HepG2 (cell line): ENCODE data around the gene GAB3. TPM values are rescaled to one million over a fixed set of nuclear protein-coding genes. Genes with fewer than 3 reads are reported as not detected.

Experiments used
- ATAC-seq: fragments of 200-7000 bp; cut with Tn5 transposase; 3 replicates; pipeline ENCODE4 v1.9.1; 2020; ENCODE audit warnings: mild to moderate bottlenecking, moderate library complexity
- BruUV-seq: library from RNA; stranded (reverse); fragments of 400-500 nt; replicated peaks from 2 replicates; lab custom pipeline; 2021; lab: Mats Ljungman, UMichigan
- CTCF ChIA-PET: fragments of 300-600 bp; formaldehyde crosslinking; extraction: SDS; loops from one replicate; lab custom pipeline; 2021; ENCODE audit warnings: low total read pairs, inconsistent platforms, low intra/inter-chr PET ratio; lab: Yijun Ruan, JAX
- POLR2A ChIA-PET: fragments of 350-600 bp; sonication (Branson Sonifier 250); formaldehyde crosslinking; loops from one replicate; lab custom pipeline; 2020; ENCODE audit warnings: antibody characterized with exemption, inconsistent platforms; lab: Yijun Ruan, JAX
- DNase-seq: peaks from one replicate; pipeline ENCODE4 v3.0.0-alpha.2; 2015; ENCODE audit warnings: low spot score
- FAIRE-seq: peaks from 3 replicates; lab custom pipeline; 2011; peaks lifted over from hg19 to GRCh38; lab: Jason Lieb, UNC
- H2AFZ ChIP-seq: one replicate; pipeline ENCODE4 v1.6.1; 2011; ENCODE audit warnings: low read length, inconsistent platforms
- H3K27ac ChIP-seq: fragments of 300-600 bp; 3 replicates; pipeline ENCODE4 v1.8.0; 2011; ENCODE audit warnings: mixed run types, mild to moderate bottlenecking, mixed read lengths, low read length, inconsistent platforms; ENCODE audit not compliant: insufficient read depth; ENCODE audit errors: extremely low read length
- H3K27me3 ChIP-seq, 2 experiments: fragments of 200-600 bp in 1 of 2; 2 replicates in 1 of 2; 3 replicates in 1 of 2; pipeline versions ENCODE4 v1.6.0 to v1.8.0; 2011; ENCODE audit warnings: low read length in 2 of 2, mild to moderate bottlenecking in 2 of 2, moderate library complexity in 2 of 2, inconsistent platforms in 1 of 2; ENCODE audit not compliant: insufficient read depth in 2 of 2, control insufficient read depth in 1 of 2
- H3K36me3 ChIP-seq, 2 experiments: fragments of 200-600 bp in 1 of 2; replicated peaks in 1 of 2; 2 replicates in 1 of 2; 3 replicates in 1 of 2; pipeline versions ENCODE4 v1.5.1 to v1.8.0; 2011; ENCODE audit warnings: low read length in 2 of 2, inconsistent platforms in 1 of 2; ENCODE audit not compliant: insufficient read depth in 2 of 2, control insufficient read depth in 1 of 2
- H3K4me1 ChIP-seq: 2 replicates; pipeline ENCODE4 v1.5.1; 2012; ENCODE audit warnings: low read length, inconsistent platforms; ENCODE audit not compliant: insufficient read depth
- H3K4me2 ChIP-seq: 2 replicates; pipeline ENCODE4 v1.6.0; 2011; ENCODE audit warnings: low read depth, low read length, inconsistent platforms
- H3K4me3 ChIP-seq, 3 experiments: fragments of 200-600 bp in 1 of 3; sonication (generic), shearing (Covaris generic) in 1 of 3; replicated peaks in 1 of 3; 2 replicates each; pipeline ENCODE4 v1.5.1; 2011 to 2016; ENCODE audit warnings: low read length in 3 of 3, inconsistent platforms in 2 of 3, low read depth in 2 of 3, mild to moderate bottlenecking in 2 of 3, control low read depth in 1 of 3, mixed read lengths in 1 of 3; ENCODE audit not compliant: insufficient read depth in 1 of 3
- H3K79me2 ChIP-seq: one replicate; pipeline ENCODE4 v1.6.1; 2011; ENCODE audit warnings: low read length, inconsistent platforms; ENCODE audit not compliant: insufficient read depth
- H3K9ac ChIP-seq: 2 replicates; pipeline ENCODE4 v1.6.0; 2011; ENCODE audit warnings: mild to moderate bottlenecking, low read depth, low read length, inconsistent platforms; ENCODE audit not compliant: insufficient read depth
- H3K9me3 ChIP-seq: 2 replicates; pipeline ENCODE4 v1.5.1; 2012; ENCODE audit warnings: mild to moderate bottlenecking, low read length
- H4K20me1 ChIP-seq: 2 replicates; pipeline ENCODE4 v1.6.0; 2011; ENCODE audit warnings: inconsistent platforms, mild to moderate bottlenecking, low read length, moderate library complexity; ENCODE audit not compliant: insufficient read depth
- FIP1L1 ChIP-seq: fragments of 200-400 bp; formaldehyde crosslinking; IDR thresholded peaks from 2 replicates; pipeline ENCODE4 v1.6.1; 2018; ENCODE audit warnings: low read depth, mild to moderate bottlenecking, low read length, moderate library complexity, borderline replicate concordance; ENCODE audit not compliant: insufficient read depth
- HHEX ChIP-seq: IDR thresholded peaks from 2 replicates; pipeline ENCODE4 v1.6.1; 2016; ENCODE audit warnings: control low read depth
- NR2F1 ChIP-seq, 2 experiments: fragments of 450-650 bp in 1 of 2; formaldehyde crosslinking in 1 of 2; IDR thresholded peaks; 2 replicates each; pipeline versions ENCODE4 v1.5.0 to v1.6.1; 2016 to 2020; ENCODE audit warnings: mild to moderate bottlenecking in 1 of 2, missing compliant biosample characterization in 1 of 2, missing genetic modification reagents in 1 of 2, moderate library complexity in 1 of 2
- NR3C1 ChIP-seq: sonication (generic); formaldehyde crosslinking; IDR thresholded peaks from 2 replicates; pipeline ENCODE4 v1.4.0; 2020; ENCODE audit warnings: missing genetic modification reagents
- PRMT3 ChIP-seq: sonication (generic); formaldehyde crosslinking; IDR thresholded peaks from 2 replicates; pipeline ENCODE4 v1.8.1; 2022; ENCODE audit warnings: low read depth, mild to moderate bottlenecking, moderate library complexity, missing genetic modification reagents, borderline replicate concordance
- REL ChIP-seq: sonication (generic); formaldehyde crosslinking; conservative IDR thresholded peaks from 2 replicates; pipeline ENCODE4 v1.8.0; 2022; ENCODE audit warnings: mild to moderate bottlenecking, missing genetic modification reagents, moderate library complexity
- RXRA ChIP-seq: sonication (generic); formaldehyde crosslinking; IDR thresholded peaks from 2 replicates; pipeline ENCODE4 v1.5.1; 2020; ENCODE audit warnings: missing genetic modification reagents
- SMYD3 ChIP-seq: sonication (generic); formaldehyde crosslinking; IDR thresholded peaks from 2 replicates; pipeline ENCODE4 v1.8.1; 2023; ENCODE audit warnings: mild to moderate bottlenecking, missing genetic modification reagents
- SOX13 ChIP-seq, 3 experiments: fragments of 450-650 bp in 1 of 3; sonication (generic) in 1 of 3; formaldehyde crosslinking in 1 of 3; IDR thresholded peaks in 2 of 3; conservative IDR thresholded peaks in 1 of 3; 2 replicates each; pipeline versions ENCODE4 v1.5.0 to v1.6.1; 2016 to 2020; ENCODE audit warnings: antibody characterized with exemption in 1 of 3, mild to moderate bottlenecking in 1 of 3, missing compliant biosample characterization in 1 of 3, missing genetic modification reagents in 1 of 3, moderate library complexity in 1 of 3
- ZC3H13 ChIP-seq: sonication (generic); formaldehyde crosslinking; IDR thresholded peaks from 2 replicates; pipeline ENCODE4 v1.8.1; 2023; ENCODE audit warnings: mild to moderate bottlenecking, missing genetic modification reagents, moderate library complexity
- ZNF12 ChIP-seq: sonication (generic); formaldehyde crosslinking; IDR thresholded peaks from 2 replicates; pipeline ENCODE4 v1.5.0; 2020; ENCODE audit warnings: missing genetic modification reagents
- ZNF354B ChIP-seq: sonication (generic); formaldehyde crosslinking; IDR thresholded peaks from 2 replicates; pipeline ENCODE4 v1.8.0; 2022; ENCODE audit warnings: mild to moderate bottlenecking, missing genetic modification reagents
- WGBS: methylation state at CpG from one replicate; pipeline ENCODE4 v1.1.6; 2017; ENCODE audit warnings: low lambda C conversion rate; 5-methylcytosine and 5-hydroxymethylcytosine counted together
- in situ Hi-C: cut with HindIII; loops from 2 replicates; pipeline ENCODE4 v1.10.0; 2017; ENCODE audit warnings: low pct_unique_long_range_greater_than_20kb; ENCODE audit not compliant: extremely low pct_ligation_motif_present
- intact Hi-C: fragments of 100-400 bp; cut with micrococcal nuclease; formaldehyde crosslinking; loops from one replicate; pipeline ENCODE4 v1.10.0; 2022; ENCODE audit not compliant: unreplicated experiment
- polyA plus RNA-seq, 8 experiments: library from polyadenylated mRNA; depleted of rRNA in 3 of 8; stranded (reverse) in 7 of 8; unstranded in 1 of 8; fragments of >200 nt; fragmentation: Illumina TruSeq in 4 of 8; extraction: Trizol in 4 of 8; gene quantifications; 2 replicates each; pipeline versions ENCODE4 v1.2.1 to v1.2.3, GENCODE V29; 2011 to 2016; ENCODE audit warnings: low read depth in 4 of 8, missing spikeins in 1 of 8, mixed read lengths in 1 of 8; ENCODE audit not compliant: insufficient read depth in 1 of 8
- total RNA-seq, 5 experiments: library from RNA; depleted of rRNA; stranded (reverse); fragments of >200 nt; fragmentation: Illumina TruSeq; extraction: Trizol; gene quantifications; 2 replicates each; pipeline ENCODE4 v1.2.3, GENCODE V29; 2016; ENCODE audit warnings: low read depth in 1 of 5
- TF ChIP-seq, protein P1 (sequence below): sonication (generic); formaldehyde crosslinking; IDR thresholded peaks from 2 replicates; pipeline ENCODE4 v1.8.1; 2023; ENCODE audit warnings: mild to moderate bottlenecking, inconsistent platforms, moderate library complexity, missing genetic modification reagents, borderline replicate concordance
- TF ChIP-seq, protein P2 (sequence below): sonication (generic); formaldehyde crosslinking; IDR thresholded peaks from 2 replicates; pipeline ENCODE4 v1.5.0; 2020; ENCODE audit warnings: mild to moderate bottlenecking, missing genetic modification reagents
- TF ChIP-seq, protein P3 (sequence below): sonication (generic); formaldehyde crosslinking; IDR thresholded peaks from 2 replicates; pipeline ENCODE4 v1.9.0; 2021; ENCODE audit warnings: missing genetic modification reagents, borderline replicate concordance
- TF ChIP-seq, protein P4 (sequence below): IDR thresholded peaks from 2 replicates; pipeline ENCODE4 v1.6.1; 2016; ENCODE audit warnings: low read depth
- TF ChIP-seq, protein P5 (sequence below): sonication (generic); formaldehyde crosslinking; IDR thresholded peaks from 2 replicates; pipeline ENCODE4 v1.5.1; 2020; ENCODE audit warnings: missing genetic modification reagents, mild to moderate bottlenecking, borderline replicate concordance

Gene GAB3
- total and polyA plus RNA-seq, 2 of the 13 experiments (the other 11 are each of a cell fraction or from before 2014, with no cell fraction given): not detected

DNA sequence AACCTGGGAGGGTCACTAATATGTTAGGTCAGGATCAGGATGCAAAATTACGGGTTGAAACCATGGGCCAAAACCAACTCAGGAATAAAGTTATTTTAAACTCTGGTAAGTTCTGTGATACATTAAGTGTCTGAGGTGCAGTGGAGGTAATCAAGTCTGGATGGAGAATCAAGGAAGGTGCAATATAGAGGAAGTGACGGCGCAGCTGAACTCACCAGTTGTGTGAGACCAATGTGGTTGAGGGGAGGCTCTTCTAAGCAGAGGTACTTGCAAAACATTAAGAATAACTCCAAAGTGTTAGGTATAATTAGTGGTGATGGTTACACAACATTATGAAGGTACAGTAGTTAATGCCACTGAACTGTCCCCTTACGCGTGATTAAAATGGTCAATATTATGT lies 19.7 kb downstream of the GAB3 start:
- no peak overlapping the region for H3K4me2 ChIP-seq
- no peak overlapping the region for H3K27ac ChIP-seq
- ATAC-seq (no peak), FAIRE-seq (no peak), DNase-seq (no peak)
- intact Hi-C loops (no loop called here), in situ Hi-C loops (no loop called here)
- H3K27me3 ChIP-seq: no peaks in the 10 kb centered on the region; a peak in 1 of 5 replicates
- BruUV-seq: no TSS peak
- H3K4me3 ChIP-seq: no peak overlapping the region
- H3K4me1 ChIP-seq: 0 out of 2 replicates have a peak, but pooled peaks cover 6% of the 10 kb centered on the region
- ChIA-PET CTCF (no interaction called here), POLR2A (no interaction called here)
- TF ChIP-seq, protein P1, sequence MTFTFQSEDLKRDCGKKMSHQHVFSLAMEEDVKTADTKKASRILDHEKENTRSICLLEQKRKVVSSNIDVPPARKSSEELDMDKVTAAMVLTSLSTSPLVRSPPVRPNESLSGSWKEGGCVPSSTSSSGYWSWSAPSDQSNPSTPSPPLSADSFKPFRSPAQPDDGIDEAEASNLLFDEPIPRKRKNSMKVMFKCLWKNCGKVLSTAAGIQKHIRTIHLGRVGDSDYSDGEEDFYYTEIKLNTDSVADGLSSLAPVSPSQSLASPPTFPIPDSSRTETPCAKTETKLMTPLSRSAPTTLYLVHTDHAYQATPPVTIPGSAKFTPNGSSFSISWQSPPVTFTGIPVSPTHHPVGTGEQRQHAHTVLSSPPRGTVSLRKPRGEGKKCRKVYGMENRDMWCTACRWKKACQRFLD (CRISPR knock-in tag): no peak
- TF ChIP-seq FIP1L1 (no peak), NR2F1 (CRISPR knock-in tag; IDR thresholded peaks at IDR 0.05) (no peak), NR3C1 (CRISPR knock-in tag) (no peak), ZNF12 (CRISPR knock-in tag) (no peak), SOX13 (IDR thresholded peaks at IDR 0.05) (no peak), SOX13 (CRISPR knock-in tag; conservative IDR thresholded peaks at IDR 0.05 in 1 of 2, IDR thresholded peaks at IDR 0.05 in 1 of 2) (no peak), PRMT3 (CRISPR knock-in tag) (no peak), SMYD3 (CRISPR knock-in tag) (no peak), ZNF354B (CRISPR knock-in tag) (no peak), REL (CRISPR knock-in tag) (no peak), ZC3H13 (CRISPR knock-in tag) (no peak), RXRA (CRISPR knock-in tag) (no peak), HHEX (CRISPR knock-in tag) (no peak)
- TF ChIP-seq, protein P2, sequence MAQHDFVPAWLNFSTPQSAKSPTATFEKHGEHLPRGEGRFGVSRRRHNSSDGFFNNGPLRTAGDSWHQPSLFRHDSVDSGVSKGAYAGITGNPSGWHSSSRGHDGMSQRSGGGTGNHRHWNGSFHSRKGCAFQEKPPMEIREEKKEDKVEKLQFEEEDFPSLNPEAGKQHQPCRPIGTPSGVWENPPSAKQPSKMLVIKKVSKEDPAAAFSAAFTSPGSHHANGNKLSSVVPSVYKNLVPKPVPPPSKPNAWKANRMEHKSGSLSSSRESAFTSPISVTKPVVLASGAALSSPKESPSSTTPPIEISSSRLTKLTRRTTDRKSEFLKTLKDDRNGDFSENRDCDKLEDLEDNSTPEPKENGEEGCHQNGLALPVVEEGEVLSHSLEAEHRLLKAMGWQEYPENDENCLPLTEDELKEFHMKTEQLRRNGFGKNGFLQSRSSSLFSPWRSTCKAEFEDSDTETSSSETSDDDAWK (CRISPR knock-in tag): no peak
- TF ChIP-seq, protein P3, sequence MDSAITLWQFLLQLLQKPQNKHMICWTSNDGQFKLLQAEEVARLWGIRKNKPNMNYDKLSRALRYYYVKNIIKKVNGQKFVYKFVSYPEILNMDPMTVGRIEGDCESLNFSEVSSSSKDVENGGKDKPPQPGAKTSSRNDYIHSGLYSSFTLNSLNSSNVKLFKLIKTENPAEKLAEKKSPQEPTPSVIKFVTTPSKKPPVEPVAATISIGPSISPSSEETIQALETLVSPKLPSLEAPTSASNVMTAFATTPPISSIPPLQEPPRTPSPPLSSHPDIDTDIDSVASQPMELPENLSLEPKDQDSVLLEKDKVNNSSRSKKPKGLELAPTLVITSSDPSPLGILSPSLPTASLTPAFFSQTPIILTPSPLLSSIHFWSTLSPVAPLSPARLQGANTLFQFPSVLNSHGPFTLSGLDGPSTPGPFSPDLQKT (CRISPR knock-in tag): no peak
- TF ChIP-seq, protein P4, sequence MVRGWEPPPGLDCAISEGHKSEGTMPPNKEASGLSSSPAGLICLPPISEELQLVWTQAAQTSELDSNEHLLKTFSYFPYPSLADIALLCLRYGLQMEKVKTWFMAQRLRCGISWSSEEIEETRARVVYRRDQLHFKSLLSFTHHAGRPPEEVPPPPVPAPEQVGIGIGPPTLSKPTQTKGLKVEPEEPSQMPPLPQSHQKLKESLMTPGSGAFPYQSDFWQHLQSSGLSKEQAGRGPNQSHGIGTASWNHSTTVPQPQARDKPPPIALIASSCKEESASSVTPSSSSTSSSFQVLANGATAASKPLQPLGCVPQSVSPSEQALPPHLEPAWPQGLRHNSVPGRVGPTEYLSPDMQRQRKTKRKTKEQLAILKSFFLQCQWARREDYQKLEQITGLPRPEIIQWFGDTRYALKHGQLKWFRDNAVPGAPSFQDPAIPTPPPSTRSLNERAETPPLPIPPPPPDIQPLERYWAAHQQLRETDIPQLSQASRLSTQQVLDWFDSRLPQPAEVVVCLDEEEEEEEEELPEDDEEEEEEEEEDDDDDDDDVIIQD: no peak
- TF ChIP-seq, protein P5, sequence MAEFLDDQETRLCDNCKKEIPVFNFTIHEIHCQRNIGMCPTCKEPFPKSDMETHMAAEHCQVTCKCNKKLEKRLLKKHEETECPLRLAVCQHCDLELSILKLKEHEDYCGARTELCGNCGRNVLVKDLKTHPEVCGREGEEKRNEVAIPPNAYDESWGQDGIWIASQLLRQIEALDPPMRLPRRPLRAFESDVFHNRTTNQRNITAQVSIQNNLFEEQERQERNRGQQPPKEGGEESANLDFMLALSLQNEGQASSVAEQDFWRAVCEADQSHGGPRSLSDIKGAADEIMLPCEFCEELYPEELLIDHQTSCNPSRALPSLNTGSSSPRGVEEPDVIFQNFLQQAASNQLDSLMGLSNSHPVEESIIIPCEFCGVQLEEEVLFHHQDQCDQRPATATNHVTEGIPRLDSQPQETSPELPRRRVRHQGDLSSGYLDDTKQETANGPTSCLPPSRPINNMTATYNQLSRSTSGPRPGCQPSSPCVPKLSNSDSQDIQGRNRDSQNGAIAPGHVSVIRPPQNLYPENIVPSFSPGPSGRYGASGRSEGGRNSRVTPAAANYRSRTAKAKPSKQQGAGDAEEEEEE (CRISPR knock-in tag): no peak
- no peaks in the 10 kb centered on the region for H4K20me1 ChIP-seq
- no peaks in the 10 kb centered on the region for H3K9me3 ChIP-seq
- no peak overlapping the region for H2AFZ ChIP-seq
- no peaks in the 10 kb centered on the region for H3K79me2 ChIP-seq
- WGBS: 82% methylated on average over 5 of the region's 5 CpGs
- H3K36me3 ChIP-seq: no peaks in the 10 kb centered on the region
- no peak overlapping the region for H3K9ac ChIP-seq
